SK-N-SH (cell line): ENCODE results near the gene PFKFB1. TPM values are rescaled to one million over a fixed set of nuclear protein-coding genes. Genes with fewer than 3 reads are reported as not detected.

Source experiments
- CTCF ChIA-PET: fragments of 300-600, 350-600 bp; formaldehyde crosslinking; extraction: SDS; loops from one replicate; lab custom pipeline; 2021; lab: Yijun Ruan, JAX
- POLR2A ChIA-PET: fragments of 350-600 bp; sonication (Branson Sonifier 250); formaldehyde crosslinking; extraction: SDS; loops from one replicate; lab custom pipeline; 2020; ENCODE audit warnings: antibody characterized with exemption, inconsistent platforms; lab: Yijun Ruan, JAX
- DNase-seq: peaks from one replicate; pipeline ENCODE4 v3.0.0; 2012
- H2AFZ ChIP-seq: fragments of 200-600 bp; sonication (generic); 2 replicates; pipeline ENCODE4 v1.8.1; 2016; ENCODE audit warnings: antibody characterized with exemption, mild to moderate bottlenecking, low read depth
- H3F3A ChIP-seq: fragments of 200-600 bp; sonication (generic); replicated peaks from 2 replicates; pipeline ENCODE3; 2016; ENCODE audit warnings: antibody characterized with exemption, mild to moderate bottlenecking; ENCODE audit not compliant: insufficient read depth
- H3K27ac ChIP-seq, 2 experiments: fragments of 200-500 bp in 1 of 2; fragments of 200-600 bp in 1 of 2; sonication (Bioruptor generic) in 1 of 2; sonication (generic), shearing (Covaris generic) in 1 of 2; 2 replicates each; pipeline versions ENCODE4 v1.5.1 to v1.6.1; 2014 to 2016; ENCODE audit warnings: low read depth in 2 of 2, inconsistent platforms in 1 of 2, low read length in 1 of 2, mild to moderate bottlenecking in 1 of 2, mixed read lengths in 1 of 2
- H3K27me3 ChIP-seq: fragments of 200-600 bp; sonication (generic), shearing (Covaris generic); 2 replicates; pipeline ENCODE4 v1.6.1; 2016; ENCODE audit warnings: mixed run types; ENCODE audit not compliant: insufficient read depth
- H3K36me3 ChIP-seq, 2 experiments: fragments of 200-500 bp in 1 of 2; fragments of 200-600 bp in 1 of 2; sonication (Bioruptor generic) in 1 of 2; sonication (generic) in 1 of 2; replicated peaks in 1 of 2; 2 replicates each; pipeline versions ENCODE3 to v1.5.1; 2014 to 2016; ENCODE audit warnings: low read length in 1 of 2, mild to moderate bottlenecking in 1 of 2; ENCODE audit not compliant: insufficient read depth in 2 of 2, control insufficient read depth in 1 of 2
- H3K4me1 ChIP-seq, 2 experiments: fragments of 200-500 bp in 1 of 2; fragments of 200-600 bp in 1 of 2; sonication (Bioruptor generic) in 1 of 2; sonication (generic), shearing (Covaris generic) in 1 of 2; 2 replicates each; pipeline versions ENCODE4 v1.5.1 to v1.6.1; 2014 to 2016; ENCODE audit warnings: low read depth in 1 of 2, low read length in 1 of 2, mixed run types in 1 of 2; ENCODE audit not compliant: insufficient read depth in 2 of 2, control insufficient read depth in 1 of 2
- H3K4me2 ChIP-seq: fragments of 200-600 bp; sonication (generic), shearing (Covaris generic); 2 replicates; pipeline ENCODE4 v1.6.1; 2017; ENCODE audit warnings: mixed run types
- H3K4me3 ChIP-seq, 2 experiments: fragments of 200-500 bp in 1 of 2; fragments of 200-600 bp in 1 of 2; sonication (Bioruptor generic) in 1 of 2; sonication (generic), shearing (Covaris generic) in 1 of 2; 2 replicates each; pipeline versions ENCODE4 v1.5.1 to v1.8.1; 2014 to 2016; ENCODE audit warnings: low read depth in 2 of 2, inconsistent platforms in 1 of 2, low read length in 1 of 2, mild to moderate bottlenecking in 1 of 2, mixed read lengths in 1 of 2, moderate library complexity in 1 of 2
- H3K79me2 ChIP-seq: fragments of 200-600 bp; sonication (generic); 2 replicates; pipeline ENCODE4 v1.8.1; 2017; ENCODE audit warnings: mild to moderate bottlenecking; ENCODE audit not compliant: insufficient read depth
- H3K9ac ChIP-seq: fragments of 200-600 bp; sonication (generic); 2 replicates; pipeline ENCODE4 v1.6.1; 2017; ENCODE audit warnings: mixed run types
- H3K9me2 ChIP-seq: fragments of 200-600 bp; sonication (generic); 2 replicates; pipeline ENCODE4 v1.6.1; 2017; ENCODE audit warnings: mixed run types
- H3K9me3 ChIP-seq: fragments of 200-600 bp; sonication (generic); 2 replicates; pipeline ENCODE4 v1.6.1; 2017; ENCODE audit warnings: mixed run types, mild to moderate bottlenecking, moderate library complexity
- H4K20me1 ChIP-seq: fragments of 200-600 bp; sonication (generic); 2 replicates; pipeline ENCODE4 v1.6.1; 2017; ENCODE audit warnings: mild to moderate bottlenecking, mixed run types; ENCODE audit not compliant: insufficient read depth
- CTCF ChIP-seq: fragments of 200-600 bp; sonication (generic); IDR thresholded peaks from 2 replicates; pipeline ENCODE4 v1.6.1; 2017; ENCODE audit warnings: antibody characterized with exemption, mild to moderate bottlenecking, moderate library complexity
- ELF1 ChIP-seq: IDR thresholded peaks from 2 replicates; pipeline ENCODE4 v1.4.0; 2012
- EZH2phosphoT487 ChIP-seq: fragments of 200-600 bp; sonication (generic); IDR thresholded peaks from 2 replicates; pipeline ENCODE4 v1.6.1; 2017; ENCODE audit warnings: low read depth, mixed run types, mild to moderate bottlenecking, antibody characterized with exemption, moderate library complexity, borderline replicate concordance
- GABPA ChIP-seq: IDR thresholded peaks from 2 replicates; pipeline ENCODE4 v1.4.0; 2012; ENCODE audit warnings: low read depth, mild to moderate bottlenecking
- IRF3 ChIP-seq: fragments of 150-350 bp; IDR thresholded peaks from 2 replicates; pipeline ENCODE4 v1.6.1; 2016; ENCODE audit warnings: mild to moderate bottlenecking, low read depth, low read length
- MAX ChIP-seq: IDR thresholded peaks from 2 replicates; pipeline ENCODE4 v1.4.0; 2012; ENCODE audit warnings: low read depth
- MEF2A ChIP-seq: IDR thresholded peaks from 2 replicates; pipeline ENCODE4 v1.4.0; 2012; ENCODE audit warnings: low read depth, borderline replicate concordance
- MXI1 ChIP-seq: IDR thresholded peaks from 2 replicates; pipeline ENCODE4 v1.6.1; 2012; ENCODE audit warnings: mild to moderate bottlenecking, low read depth, low read length, improper control_type of control experiment
- PBX3 ChIP-seq: IDR thresholded peaks from 2 replicates; pipeline ENCODE4; 2012
- RAD21 ChIP-seq: IDR thresholded peaks from 2 replicates; pipeline ENCODE4 v1.6.1; 2012; ENCODE audit warnings: mild to moderate bottlenecking, low read length
- REST ChIP-seq: IDR thresholded peaks from 2 replicates; pipeline ENCODE4 v1.6.1; 2012; ENCODE audit warnings: mild to moderate bottlenecking, low read depth, low read length, moderate library complexity
- SIN3A ChIP-seq: IDR thresholded peaks from 2 replicates; pipeline ENCODE4 v1.6.1; 2012; ENCODE audit warnings: low read depth, mild to moderate bottlenecking, low read length, moderate library complexity, borderline replicate concordance
- USF1 ChIP-seq: IDR thresholded peaks from 2 replicates; pipeline ENCODE4 v1.4.0; 2012; ENCODE audit warnings: low read depth, borderline replicate concordance
- USF2 ChIP-seq: fragments of 150-350 bp; IDR thresholded peaks from 2 replicates; pipeline ENCODE4 v1.6.1; 2017; ENCODE audit warnings: antibody characterized with exemption, low read length, low read depth, borderline replicate concordance
- ZBTB33 ChIP-seq: IDR thresholded peaks from 2 replicates; pipeline ENCODE4 v1.4.0; 2012; ENCODE audit warnings: low read depth, borderline replicate concordance
- WGBS: methylation state at CpG from one replicate; pipeline ENCODE4 v1.1.6; 2017; ENCODE audit warnings: low lambda C conversion rate; 5-methylcytosine and 5-hydroxymethylcytosine counted together
- polyA plus RNA-seq, 3 experiments: library from polyadenylated mRNA; depleted of rRNA; stranded (reverse); fragments of >200 nt; gene quantifications; 2 replicates each; pipeline ENCODE4 v1.2.3, GENCODE V29; 2012

Gene PFKFB1
- polyA plus RNA-seq, 1 of the 3 experiments (the other 2 are of a cell fraction) = 0.12 TPM

GRCh38 chrX:54978448-54978847 is 15.5 kb downstream of the PFKFB1 start:
- Histone ChIP-seq H3K9me2 (no peaks in the 10 kb centered on the region), H2AFZ (no peak overlapping the region), H3K79me2 (no peaks in the 10 kb centered on the region), H3K36me3 (no peaks in the 10 kb centered on the region), H3K27ac (no peak overlapping the region), H3K4me3 (no peak overlapping the region), H3K9me3 (no peaks in the 10 kb centered on the region), H3K9ac (no peak overlapping the region), H4K20me1 (no peaks in the 10 kb centered on the region), H3F3A (no peaks in the 10 kb centered on the region), H3K27me3 (no peaks in the 10 kb centered on the region), H3K4me1 (no peaks in the 10 kb centered on the region), H3K4me2 (no peak overlapping the region)
- POLR2A ChIA-PET = no interaction called here
- DNase-seq = no peak
- CTCF ChIA-PET = no interaction called here
- TF ChIP-seq SIN3A = no peak
- TF ChIP-seq PBX3 = 0 out of 2 replicates have a peak, but pooled peaks have one; percentile 17

- no peaks in the 10 kb centered on the region for H3K79me2 ChIP-seq
- 22% methylated on average over 4 of the region's 4 CpGs for WGBS
- CTCF ChIA-PET = no interaction called here
- no peaks in the 10 kb centered on the region for H3K9me2 ChIP-seq
- H3K4me1 ChIP-seq = no peaks in the 10 kb centered on the region
- H3F3A ChIP-seq = no peaks in the 10 kb centered on the region
- no peaks in the 10 kb centered on the region for H3K36me3 ChIP-seq
- no peaks in the 10 kb centered on the region for H3K27me3 ChIP-seq
- no peak overlapping the region for H2AFZ ChIP-seq
- no peak overlapping the region for H3K27ac ChIP-seq
- DNase-seq = no peak
- no peak overlapping the region for H3K4me2 ChIP-seq
- H4K20me1 ChIP-seq = no peaks in the 10 kb centered on the region
- no peak overlapping the region for H3K9ac ChIP-seq
- H3K4me3 ChIP-seq = no peak overlapping the region
- H3K9me3 ChIP-seq = no peaks in the 10 kb centered on the region
- POLR2A ChIA-PET = no interaction called here
- TF ChIP-seq USF1 (no peak), MEF2A (no peak), ZBTB33 (no peak), MXI1 (no peak), GABPA (no peak), RAD21 (no peak), REST (no peak), CTCF (no peak), USF2 (no peak), IRF3 (no peak), ELF1 (no peak), EZH2phosphoT487 (no peak), MAX (no peak)
These were observed 16.6 kb downstream of the PFKFB1 start for GRCh38 chrX:54977387-54977786.
